Activated naive CD4-positive, alpha-beta T cell treated with anti-CD3 and anti-CD28 coated beads, Interleukin-2, amount 10 ng/mL, durations not matched to agents 7 days and 5 days (primary cell): Measurements from ENCODE around the gene DPF3.

Experiments
- CTCF ChIA-PET: fragments of 350-600 bp; sonication (Branson Sonifier 250); formaldehyde crosslinking; loops from one replicate; lab custom pipeline; 2021; ENCODE audit warnings: antibody characterized with exemption; lab: Charles Lee
- DNase-seq: peaks from one replicate; pipeline ENCODE4 v3.0.0-alpha.2; 2020
- H3K27ac Mint-ChIP-seq: one replicate; pipeline ENCODE4 v1.8.0; 2021; ENCODE audit warnings: mild to moderate bottlenecking, moderate library complexity, mixed read lengths
- H3K27me3 Mint-ChIP-seq: one replicate; pipeline ENCODE4 v1.8.0; 2021; ENCODE audit warnings: mild to moderate bottlenecking, mixed read lengths
- H3K36me3 Mint-ChIP-seq: one replicate; pipeline ENCODE4 v1.8.0; 2021; ENCODE audit warnings: mixed read lengths
- H3K4me1 Mint-ChIP-seq: one replicate; pipeline ENCODE4 v1.8.0; 2021; ENCODE audit warnings: mixed read lengths
- H3K4me3 Mint-ChIP-seq: one replicate; pipeline ENCODE4 v1.8.0; 2021; ENCODE audit warnings: mild to moderate bottlenecking, moderate library complexity, mixed read lengths
- H3K9me3 Mint-ChIP-seq: one replicate; pipeline ENCODE4 v1.8.0; 2021; ENCODE audit warnings: mixed read lengths

DPF3 gene

GRCh38 chr14:72709916-72710611 is 183.8 kb downstream of the DPF3 start:
- no peak overlapping the region for H3K4me3 Mint-ChIP-seq
- H3K4me1 Mint-ChIP-seq, result peaks cover 40% of the 10 kb centered on the region
- CTCF ChIA-PET, result no interaction called here
- peaks cover 18% of the 10 kb centered on the region for H3K36me3 Mint-ChIP-seq
- H3K9me3 Mint-ChIP-seq, result no peaks in the 10 kb centered on the region
- no peak overlapping the region for H3K27ac Mint-ChIP-seq
- DNase-seq, result no peak
- peaks cover 22% of the 10 kb centered on the region for H3K27me3 Mint-ChIP-seq

DNA sequence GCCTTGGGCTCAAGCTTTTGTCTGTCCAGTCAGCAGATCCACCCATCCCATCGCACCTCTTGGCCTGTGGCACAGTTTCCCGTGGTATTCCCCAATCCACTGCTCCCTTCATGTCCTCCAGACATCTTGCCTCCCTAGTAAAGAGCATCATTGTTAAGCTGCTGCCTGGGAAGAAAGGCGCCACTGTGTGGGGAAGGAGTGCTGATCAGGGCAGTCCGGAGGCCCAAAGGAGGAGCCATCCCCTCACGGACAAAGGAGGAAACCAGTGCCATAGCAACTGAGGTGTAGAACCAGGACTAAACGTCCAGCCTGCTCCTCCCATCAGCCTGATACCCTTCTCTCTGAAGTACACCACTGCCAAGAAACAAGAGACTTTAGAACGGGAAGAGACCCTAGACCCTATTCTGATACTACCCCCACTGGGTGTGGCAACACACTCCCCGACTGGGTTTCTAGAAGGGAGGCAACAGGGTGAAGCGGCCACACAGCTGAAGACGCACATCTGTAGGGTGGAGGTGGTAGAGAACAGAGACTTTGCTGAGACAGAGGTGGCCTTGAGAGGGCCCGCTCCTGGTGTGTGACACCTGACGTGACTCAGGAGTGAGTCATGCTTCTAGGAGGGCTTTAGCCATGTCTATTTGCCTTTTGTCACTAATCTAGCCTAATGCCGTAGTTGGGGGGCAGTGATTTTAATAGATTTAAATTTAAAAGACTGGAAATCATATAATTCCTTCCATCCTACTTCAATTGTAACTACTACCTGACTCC is 185.0 kb downstream of the DPF3 start:
- Mint-ChIP-seq H3K36me3 (peaks cover 16% of the 10 kb centered on the region), H3K4me3 (no peak overlapping the region), H3K27me3 (peaks cover 17% of the 10 kb centered on the region), H3K4me1 (peaks cover 33% of the 10 kb centered on the region), H3K27ac (no peak overlapping the region), H3K9me3 (no peaks in the 10 kb centered on the region)
- CTCF ChIA-PET, result no interaction called here
- no peak for DNase-seq

- Mint-ChIP-seq H3K27ac (no peak overlapping the region), H3K27me3 (peaks cover 16% of the 10 kb centered on the region), H3K4me1 (peaks cover 27% of the 10 kb centered on the region), H3K36me3 (peaks cover 12% of the 10 kb centered on the region), H3K9me3 (no peaks in the 10 kb centered on the region), H3K4me3 (no peak overlapping the region)
- DNase-seq, result no peak
- CTCF ChIA-PET, result no interaction called here
Observed at GRCh38 chr14:72708222-72708621, 185.7 kb downstream of the DPF3 start.

DNA sequence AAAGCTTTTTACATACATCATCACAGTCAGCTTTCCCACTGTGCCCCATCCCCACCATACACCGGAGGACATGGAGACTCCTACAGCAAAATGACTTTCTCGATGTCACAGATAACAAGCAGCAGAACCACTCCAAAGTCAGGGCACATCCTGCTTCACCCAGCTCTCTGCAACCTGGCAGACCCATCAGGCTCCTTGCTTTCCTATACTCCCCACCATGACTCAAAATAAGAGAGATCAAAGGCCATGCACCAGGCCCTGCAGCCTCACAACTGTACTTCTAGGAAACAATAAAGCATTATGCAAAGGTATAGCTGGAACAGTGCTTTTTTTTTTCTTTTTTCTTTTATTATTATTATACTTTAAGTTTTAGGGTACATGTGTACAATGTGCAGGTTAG is 187.4 kb downstream of the DPF3 start:
- Mint-ChIP-seq H3K4me1 (peaks cover 18% of the 10 kb centered on the region), H3K27ac (no peak overlapping the region), H3K9me3 (no peaks in the 10 kb centered on the region), H3K4me3 (no peak overlapping the region), H3K36me3 (peaks cover 5% of the 10 kb centered on the region), H3K27me3 (peaks cover 28% of the 10 kb centered on the region)
- DNase-seq, result peak; percentile 52
- CTCF ChIA-PET, result no interaction called here

- CTCF ChIA-PET, result interaction anchor here (0.8 to 1.0 kb wide), 2 partner anchors 18 to 188 kb away, joined by 3 read pairs; no protein-coding TSS in a partner anchor
- H3K36me3 Mint-ChIP-seq, result peaks cover 4% of the 10 kb centered on the region
- H3K27ac Mint-ChIP-seq, result no peak overlapping the region
- H3K9me3 Mint-ChIP-seq, result no peaks in the 10 kb centered on the region
- no peak overlapping the region for H3K4me3 Mint-ChIP-seq
- H3K4me1 Mint-ChIP-seq, result peaks cover 22% of the 10 kb centered on the region
- DNase-seq, result no peak
- H3K27me3 Mint-ChIP-seq, result peaks cover 41% of the 10 kb centered on the region
Observed at GRCh38 chr14:72704502-72704901, 189.4 kb downstream of the DPF3 start.

DNA sequence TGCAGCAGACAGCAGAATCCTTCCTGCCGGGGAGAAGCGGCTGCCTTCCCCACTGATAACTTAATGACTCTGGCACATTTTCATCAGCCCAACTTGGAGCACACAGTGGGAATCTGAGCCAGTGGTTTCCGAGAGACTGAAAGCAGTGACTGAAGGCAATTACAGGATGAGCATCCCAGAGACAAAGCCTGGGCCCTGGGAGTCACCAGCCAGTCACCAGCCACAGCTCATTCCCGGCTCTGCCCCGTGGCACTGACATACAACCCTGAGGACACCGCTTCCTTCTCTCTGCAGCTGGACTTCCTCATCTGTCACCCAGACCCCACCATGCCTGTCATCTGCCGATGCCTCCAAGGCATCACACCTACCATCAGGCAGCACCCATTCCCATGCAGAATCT is 192.3 kb downstream of the DPF3 start:
- peaks cover 9% of the 10 kb centered on the region for H3K36me3 Mint-ChIP-seq
- peaks cover 26% of the 10 kb centered on the region for H3K4me1 Mint-ChIP-seq

GRCh38 chr14:72701237-72701565 is 192.7 kb downstream of the DPF3 start:
- Mint-ChIP-seq H3K27ac (no peak overlapping the region), H3K36me3 (peaks cover 9% of the 10 kb centered on the region), H3K4me3 (no peak overlapping the region), H3K27me3 (peaks cover 37% of the 10 kb centered on the region), H3K4me1 (peaks cover 22% of the 10 kb centered on the region), H3K9me3 (no peaks in the 10 kb centered on the region)
- CTCF ChIA-PET, result no interaction called here
- DNase-seq, result no peak

More for the DNA sequence above, 192.3 kb downstream of the DPF3 start:
- DNase-seq, result no peak
- Mint-ChIP-seq H3K27ac (no peak overlapping the region), H3K9me3 (no peaks in the 10 kb centered on the region), H3K4me3 (no peak overlapping the region), H3K27me3 (peaks cover 37% of the 10 kb centered on the region)
- CTCF ChIA-PET, result no interaction called here

DNA sequence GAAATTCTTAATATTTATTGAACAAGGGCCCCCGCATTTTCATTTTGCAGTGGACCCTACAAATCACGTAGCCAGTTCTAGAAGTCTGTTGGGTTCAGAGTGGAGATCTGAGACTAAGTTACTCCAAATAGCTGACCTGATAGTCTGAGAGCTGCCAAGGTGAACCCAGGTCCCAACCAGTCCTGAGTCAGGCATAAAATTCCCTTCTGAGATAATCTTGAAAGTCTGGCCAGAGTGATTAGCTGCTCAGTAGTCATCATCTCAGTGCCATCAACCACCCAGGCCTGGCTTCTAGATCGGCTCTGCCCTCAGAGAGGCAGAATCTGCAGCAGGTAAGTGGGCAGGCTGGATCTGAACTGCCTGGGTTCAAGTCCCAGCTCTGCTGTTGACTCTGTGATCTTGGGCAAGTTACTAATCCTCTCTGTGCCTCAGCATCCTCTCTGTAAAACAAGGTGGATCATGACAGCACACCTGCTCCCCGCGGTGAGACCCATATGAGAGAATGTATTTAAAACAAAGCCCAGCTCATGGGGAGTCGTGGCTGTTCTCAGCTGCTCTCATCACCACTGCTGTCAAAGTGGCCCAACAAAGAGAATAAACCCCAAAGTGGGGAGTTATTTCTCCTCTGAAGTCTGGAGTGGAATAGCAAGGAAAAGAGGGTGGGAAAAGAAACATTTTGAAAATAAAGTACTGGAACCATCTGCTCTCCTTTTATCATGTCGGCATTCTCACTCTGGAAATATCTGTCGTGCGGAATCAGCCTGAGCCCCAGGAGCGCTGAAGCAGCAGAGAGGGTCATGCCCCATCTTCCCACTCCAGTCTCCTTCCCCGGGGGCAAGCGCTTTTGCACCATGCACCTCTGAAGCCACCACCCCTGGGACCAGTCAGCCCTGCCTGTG is 193.3 kb downstream of the DPF3 start:
- Mint-ChIP-seq H3K27ac (no peak overlapping the region), H3K4me3 (no peak overlapping the region), H3K36me3 (peaks cover 9% of the 10 kb centered on the region), H3K9me3 (no peaks in the 10 kb centered on the region), H3K4me1 (peaks cover 16% of the 10 kb centered on the region), H3K27me3 (peaks cover 37% of the 10 kb centered on the region)
- CTCF ChIA-PET, result interaction anchor here (1.2 kb wide), 1 partner anchor 248 kb away, joined by 3 read pairs; no protein-coding TSS in a partner anchor
- DNase-seq, result no peak

GRCh38 chr14:72699852-72700257 is 194.0 kb downstream of the DPF3 start:
- CTCF ChIA-PET, result interaction anchor here (1.2 kb wide), 1 partner anchor 248 kb away, joined by 3 read pairs; no protein-coding TSS in a partner anchor
- peaks cover 13% of the 10 kb centered on the region for H3K4me1 Mint-ChIP-seq
- H3K9me3 Mint-ChIP-seq, result no peaks in the 10 kb centered on the region
- no peak overlapping the region for H3K27ac Mint-ChIP-seq
- H3K4me3 Mint-ChIP-seq, result no peak overlapping the region
- peaks cover 37% of the 10 kb centered on the region for H3K27me3 Mint-ChIP-seq
- H3K36me3 Mint-ChIP-seq, result peaks cover 9% of the 10 kb centered on the region
- no peak for DNase-seq

GRCh38 chr14:72699443-72699842 is 194.5 kb downstream of the DPF3 start:
- Mint-ChIP-seq H3K27me3 (peaks cover 37% of the 10 kb centered on the region), H3K27ac (no peak overlapping the region), H3K4me3 (no peak overlapping the region), H3K36me3 (peaks cover 9% of the 10 kb centered on the region), H3K9me3 (no peaks in the 10 kb centered on the region), H3K4me1 (peaks cover 9% of the 10 kb centered on the region)
- no peak for DNase-seq
- CTCF ChIA-PET, result no interaction called here

DNA sequence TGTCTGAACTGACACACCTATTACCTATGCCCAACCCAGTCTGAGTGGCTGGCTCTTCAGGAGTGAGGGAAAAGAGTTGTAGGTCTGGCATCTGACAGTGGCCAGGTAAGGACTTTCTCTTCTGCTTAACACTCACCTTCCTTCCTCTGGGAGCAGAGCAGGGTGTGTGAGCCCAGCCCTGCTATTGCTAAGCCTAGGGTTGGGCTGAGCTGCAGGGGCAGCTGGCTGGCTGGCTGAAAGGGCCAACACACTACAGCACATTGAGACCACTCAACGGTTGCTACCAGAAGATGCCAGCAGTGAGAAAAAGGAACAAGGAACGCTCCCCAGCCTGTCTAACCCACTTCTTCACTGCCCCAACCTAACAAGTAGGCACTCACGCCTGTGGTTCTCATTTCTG is 201.2 kb downstream of the DPF3 start:
- H3K36me3 Mint-ChIP-seq, result peaks cover 23% of the 10 kb centered on the region
- H3K27me3 Mint-ChIP-seq, result peaks cover 18% of the 10 kb centered on the region
- DNase-seq, result no peak
- peaks cover 2% of the 10 kb centered on the region for H3K9me3 Mint-ChIP-seq
- H3K4me3 Mint-ChIP-seq, result no peak overlapping the region
- H3K4me1 Mint-ChIP-seq, result no peaks in the 10 kb centered on the region
- H3K27ac Mint-ChIP-seq, result no peak overlapping the region
- CTCF ChIA-PET, result no interaction called here

- peaks cover 18% of the 10 kb centered on the region for H3K27me3 Mint-ChIP-seq
- H3K9me3 Mint-ChIP-seq, result peaks cover 2% of the 10 kb centered on the region
- no peaks in the 10 kb centered on the region for H3K4me1 Mint-ChIP-seq
- peaks cover 23% of the 10 kb centered on the region for H3K36me3 Mint-ChIP-seq
- no peak overlapping the region for H3K27ac Mint-ChIP-seq
- CTCF ChIA-PET, result no interaction called here
- H3K4me3 Mint-ChIP-seq, result no peak overlapping the region
- no peak for DNase-seq
Observed at GRCh38 chr14:72690324-72690723, 203.6 kb downstream of the DPF3 start.

DNA sequence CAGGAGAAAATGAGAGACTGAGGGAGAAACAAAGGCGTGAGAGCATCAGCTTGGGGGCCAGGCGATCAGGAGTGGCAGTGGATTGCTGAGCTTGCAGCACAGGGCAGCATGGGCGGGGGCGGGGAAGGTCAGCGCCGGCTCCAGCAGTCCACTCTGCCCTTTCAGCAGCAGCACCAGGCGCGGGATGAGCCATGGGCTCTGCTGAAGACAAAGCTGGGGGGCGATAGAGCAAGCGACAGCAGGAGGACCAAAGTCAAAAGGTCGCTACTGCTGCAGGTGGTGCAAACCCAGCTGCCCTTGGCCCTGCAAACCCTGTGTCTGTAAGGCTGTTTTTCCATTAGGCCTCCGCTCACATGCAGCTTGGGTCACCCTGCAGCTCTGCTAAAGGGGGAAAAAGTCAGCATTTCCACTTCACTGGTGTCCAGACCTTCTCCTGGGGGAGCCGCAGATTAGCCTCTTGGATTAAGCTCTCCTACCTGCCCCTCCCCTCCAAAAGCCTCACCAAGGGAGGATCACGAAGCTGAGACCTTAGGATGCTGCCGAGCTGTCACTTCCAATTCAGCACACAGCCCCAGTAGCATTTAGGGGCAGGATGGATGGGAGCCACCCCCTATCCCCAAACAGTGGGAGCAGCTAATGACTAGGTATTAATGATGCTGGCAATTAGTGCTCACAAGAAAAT is 204.8 kb downstream of the DPF3 start:
- no peak for DNase-seq
- H3K9me3 Mint-ChIP-seq, result peaks cover 2% of the 10 kb centered on the region
- H3K4me1 Mint-ChIP-seq, result no peaks in the 10 kb centered on the region
- H3K27ac Mint-ChIP-seq, result no peak overlapping the region
- H3K4me3 Mint-ChIP-seq, result no peak overlapping the region
- peaks cover 16% of the 10 kb centered on the region for H3K27me3 Mint-ChIP-seq
- CTCF ChIA-PET, result interaction anchor here (1.3 kb wide), 1 partner anchor 176 kb away, joined by 3 read pairs; no protein-coding TSS in a partner anchor
- H3K36me3 Mint-ChIP-seq, result peaks cover 23% of the 10 kb centered on the region
